Measurements from ENCODE around the gene CAMK2D. TPM values are rescaled to one million over a fixed set of nuclear protein-coding genes. Genes with fewer than 3 reads are reported as not detected.

CAMK2D gene
- total RNA-seq, 1 donor from 2014 or later: 50.3 TPM

Small RNAs within 50 kb of the gene (small RNA-seq; reads per million reads assigned to genes)
- gene RN7SL184P: not detected
- gene RNU1-138P: not detected

Other genes with a start within 250 kb of the CAMK2D start
- 5.4 TPM for gene ARSJ, start 217.9 kb upstream of the CAMK2D start, total RNA-seq